H9 (cell line): ENCODE results near the gene JAKMIP1. TPM values are rescaled to one million over a fixed set of nuclear protein-coding genes. Genes with fewer than 3 reads are reported as not detected.

ENCODE experiments used
- DNase-seq: peaks from one replicate; pipeline ENCODE4 v3.0.0-alpha.2; 2017
- H2AFZ ChIP-seq: one replicate; pipeline ENCODE4 v1.6.1; 2013; ENCODE audit warnings: mild to moderate bottlenecking, low read length, control low read depth, moderate library complexity
- H2AK5ac ChIP-seq: 2 replicates; pipeline ENCODE4 v1.6.1; 2013; ENCODE audit warnings: low read length, control low read depth, mixed read lengths; ENCODE audit not compliant: insufficient read length
- H2BK120ac ChIP-seq: one replicate; pipeline ENCODE4 v1.6.1; 2013; ENCODE audit warnings: low read depth, mild to moderate bottlenecking, low read length, control low read depth, inconsistent platforms; ENCODE audit not compliant: poor library complexity, severe bottlenecking
- H2BK12ac ChIP-seq: 2 replicates; pipeline ENCODE4 v1.6.1; 2013; ENCODE audit warnings: low read length, control low read depth, mixed read lengths, low read depth; ENCODE audit not compliant: insufficient read length
- H2BK15ac ChIP-seq: 2 replicates; pipeline ENCODE4 v1.6.1; 2013; ENCODE audit warnings: low read depth, low read length, control low read depth
- H2BK20ac ChIP-seq: one replicate; pipeline ENCODE4 v1.6.1; 2013; ENCODE audit warnings: low read depth, mild to moderate bottlenecking, low read length, control low read depth, inconsistent platforms; ENCODE audit not compliant: poor library complexity, severe bottlenecking
- H2BK5ac ChIP-seq: 2 replicates; pipeline ENCODE4 v1.6.1; 2013; ENCODE audit warnings: low read length, control low read depth, mixed read lengths; ENCODE audit not compliant: insufficient read length
- H3K14ac ChIP-seq: 2 replicates; pipeline ENCODE4 v1.6.1; 2013; ENCODE audit warnings: low read length, control low read depth; ENCODE audit not compliant: insufficient read depth
- H3K18ac ChIP-seq: 2 replicates; pipeline ENCODE4 v1.6.1; 2013; ENCODE audit warnings: low read depth, mild to moderate bottlenecking, mixed read lengths, low read length, control low read depth; ENCODE audit not compliant: insufficient read length
- H3K23ac ChIP-seq: 2 replicates; pipeline ENCODE4 v1.6.1; 2013; ENCODE audit warnings: low read length, control low read depth, mixed read lengths, low read depth; ENCODE audit not compliant: insufficient read length
- H3K23me2 ChIP-seq: 2 replicates; pipeline ENCODE4 v1.6.1; 2013; ENCODE audit warnings: low read depth, mild to moderate bottlenecking, mixed read lengths, low read length, control low read depth; ENCODE audit not compliant: insufficient read length, poor library complexity, severe bottlenecking
- H3K27ac ChIP-seq: 2 replicates; pipeline ENCODE4 v1.5.1; 2013; ENCODE audit warnings: low read length, control low read depth, mixed read lengths, low read depth; ENCODE audit not compliant: insufficient read length
- H3K27me3 ChIP-seq: 2 replicates; pipeline ENCODE4 v1.6.1; 2013; ENCODE audit warnings: low read length, control low read depth, inconsistent platforms; ENCODE audit not compliant: insufficient read depth
- H3K4ac ChIP-seq: 2 replicates; pipeline ENCODE4 v1.6.1; 2013; ENCODE audit warnings: low read depth, mild to moderate bottlenecking, control low read depth, inconsistent platforms, low read length, moderate library complexity
- H3K4me1 ChIP-seq: 2 replicates; pipeline ENCODE4 v1.6.1; 2013; ENCODE audit warnings: low read length, control low read depth, inconsistent platforms; ENCODE audit not compliant: insufficient read depth
- H3K4me2 ChIP-seq: 2 replicates; pipeline ENCODE4 v1.6.1; 2013; ENCODE audit warnings: low read length, control low read depth, mixed read lengths; ENCODE audit not compliant: insufficient read length, insufficient read depth
- H3K56ac ChIP-seq: 2 replicates; pipeline ENCODE4 v1.6.1; 2013; ENCODE audit warnings: low read depth, mild to moderate bottlenecking, mixed read lengths, low read length, control low read depth; ENCODE audit not compliant: insufficient read length
- H3K79me1 ChIP-seq: 2 replicates; pipeline ENCODE4 v1.6.1; 2013; ENCODE audit warnings: low read depth, mild to moderate bottlenecking, moderate library complexity, low read length, control low read depth, inconsistent platforms; ENCODE audit not compliant: insufficient read depth, poor library complexity, severe bottlenecking
- H3K79me2 ChIP-seq: 2 replicates; pipeline ENCODE4 v1.6.1; 2013; ENCODE audit warnings: low read length, control low read depth, inconsistent platforms; ENCODE audit not compliant: insufficient read depth
- H3K9ac ChIP-seq: 2 replicates; pipeline ENCODE4 v1.6.1; 2013; ENCODE audit warnings: low read length, control low read depth, mixed read lengths; ENCODE audit not compliant: insufficient read length; ENCODE audit errors: extremely low read depth
- H3K9me3 ChIP-seq: one replicate; pipeline ENCODE4 v1.6.1; 2013; ENCODE audit warnings: low read depth, low read length, inconsistent platforms; ENCODE audit not compliant: control insufficient read depth
- H3T11ph ChIP-seq: one replicate; pipeline ENCODE4 v1.6.1; 2013; ENCODE audit warnings: mild to moderate bottlenecking, low read length, control low read depth, inconsistent platforms
- H4K20me1 ChIP-seq: one replicate; pipeline ENCODE4 v1.6.1; 2013; ENCODE audit not compliant: control insufficient read depth, insufficient read length, insufficient read depth
- H4K5ac ChIP-seq: 2 replicates; pipeline ENCODE4 v1.6.1; 2013; ENCODE audit warnings: low read depth, mild to moderate bottlenecking, mixed read lengths, low read length, control low read depth; ENCODE audit not compliant: insufficient read length
- H4K8ac ChIP-seq: replicated peaks from 2 replicates; pipeline ENCODE4 v1.6.1; 2013; ENCODE audit warnings: low read length, control low read depth, mixed read lengths, low read depth; ENCODE audit not compliant: insufficient read length
- H4K91ac ChIP-seq: 2 replicates; pipeline ENCODE4 v1.6.1; 2013; ENCODE audit warnings: low read depth, mild to moderate bottlenecking, moderate library complexity, mixed read lengths, low read length, control low read depth; ENCODE audit not compliant: insufficient read length
- H3K27ac Mint-ChIP-seq, 3 experiments: 2 replicates in 2 of 3; 3 replicates in 1 of 3; pipeline ENCODE4 v1.8.0; 2020 to 2021; ENCODE audit warnings: mixed read lengths in 3 of 3, mild to moderate bottlenecking in 1 of 3, moderate library complexity in 1 of 3
- H3K27me3 Mint-ChIP-seq: 2 replicates; pipeline ENCODE4 v1.8.0; 2021; ENCODE audit warnings: low read depth, mild to moderate bottlenecking, moderate library complexity, mixed read lengths
- H3K36me3 Mint-ChIP-seq, 3 experiments: 2 replicates in 2 of 3; 3 replicates in 1 of 3; pipeline ENCODE4 v1.8.0; 2020 to 2021; ENCODE audit warnings: low read depth in 3 of 3, mixed read lengths in 3 of 3; ENCODE audit not compliant: insufficient read depth in 1 of 3
- H3K4me1 Mint-ChIP-seq, 2 experiments: 2 replicates each; pipeline ENCODE4 v1.8.0; 2020; ENCODE audit warnings: mixed read lengths in 2 of 2
- H3K4me3 Mint-ChIP-seq, 2 experiments: 2 replicates in 1 of 2; 3 replicates in 1 of 2; pipeline ENCODE4 v1.8.0; 2020 to 2021; ENCODE audit warnings: mild to moderate bottlenecking in 2 of 2, mixed read lengths in 2 of 2, moderate library complexity in 1 of 2
- H3K9me3 Mint-ChIP-seq, 2 experiments: 2 replicates in 1 of 2; 3 replicates in 1 of 2; pipeline ENCODE4 v1.8.0; 2020; ENCODE audit warnings: mild to moderate bottlenecking in 2 of 2, mixed read lengths in 2 of 2, moderate library complexity in 1 of 2
- WGBS: extraction: QIAGEN DNeasy Blood & Tissue Kit; methylation state at CpG from one replicate; pipeline ENCODE4 v1.1.7; 2013; ENCODE audit warnings: missing lambda C conversion rate, low lambda C conversion rate, mixed read lengths; ENCODE audit not compliant: insufficient read length; ENCODE audit errors: extremely low coverage; 5-methylcytosine and 5-hydroxymethylcytosine counted together
- total RNA-seq: library from RNA; stranded (reverse); gene quantifications from 2 replicates; pipeline ENCODE4 v1.2.1, GENCODE V29; 2021
- TF ChIP-seq, protein P1 (sequence below): fragments of 200-600 bp; sonication (generic); conservative IDR thresholded peaks from 3 replicates; pipeline ENCODE4 v1.8.0; 2021; ENCODE audit warnings: antibody characterized with exemption, mild to moderate bottlenecking

JAKMIP1 gene
- total RNA-seq, 1 experiment from 2014 or later: 1.5 TPM

DNA sequence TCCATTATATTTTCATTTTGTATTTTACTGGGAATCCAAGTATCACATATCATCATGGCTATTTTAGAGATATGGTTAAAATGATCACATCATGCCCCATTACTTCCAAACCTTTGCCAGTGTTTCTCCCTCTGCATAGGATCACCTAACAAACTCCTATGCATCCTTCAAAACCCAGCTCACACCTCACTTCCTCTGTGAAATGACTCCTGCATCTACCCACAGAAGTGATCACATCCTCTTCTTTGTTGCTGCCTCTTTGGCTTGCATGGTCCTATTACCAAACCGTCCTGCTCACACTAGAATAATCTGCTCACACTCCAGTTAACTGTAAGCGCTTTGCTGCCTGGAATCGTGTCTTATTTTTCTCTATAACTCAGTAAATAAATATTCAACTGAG is 107.4 kb downstream of the JAKMIP1 start:
- no peak overlapping the region for H3K56ac ChIP-seq

More for the DNA sequence above, 107.4 kb downstream of the JAKMIP1 start:
- Histone ChIP-seq H4K20me1 (no peaks in the 10 kb centered on the region), H4K5ac (no peak overlapping the region), H3T11ph (no peak overlapping the region), H2BK15ac (no peak overlapping the region), H3K14ac (no peak overlapping the region), H3K79me1 (no peaks in the 10 kb centered on the region), H3K9me3 (no peaks in the 10 kb centered on the region), H3K27me3 (no peaks in the 10 kb centered on the region), H4K8ac (no peak overlapping the region), H3K4me1 (no peaks in the 10 kb centered on the region; the same call in 1 of the 2 replicates), H3K4me2 (no peak overlapping the region), H3K23me2 (no peaks in the 10 kb centered on the region), H3K79me2 (no peaks in the 10 kb centered on the region), H2AK5ac (no peak overlapping the region), H3K9ac (no peak overlapping the region), H2BK12ac (no peak overlapping the region), H2BK120ac (no peak overlapping the region), H3K27ac (no peak overlapping the region), H3K18ac (no peak overlapping the region), H2AFZ (no peak overlapping the region), H4K91ac (no peak overlapping the region), H2BK20ac (no peak overlapping the region), H3K4ac (no peak overlapping the region), H2BK5ac (no peak overlapping the region), H3K23ac (no peak overlapping the region)
- TF ChIP-seq, protein P1, sequence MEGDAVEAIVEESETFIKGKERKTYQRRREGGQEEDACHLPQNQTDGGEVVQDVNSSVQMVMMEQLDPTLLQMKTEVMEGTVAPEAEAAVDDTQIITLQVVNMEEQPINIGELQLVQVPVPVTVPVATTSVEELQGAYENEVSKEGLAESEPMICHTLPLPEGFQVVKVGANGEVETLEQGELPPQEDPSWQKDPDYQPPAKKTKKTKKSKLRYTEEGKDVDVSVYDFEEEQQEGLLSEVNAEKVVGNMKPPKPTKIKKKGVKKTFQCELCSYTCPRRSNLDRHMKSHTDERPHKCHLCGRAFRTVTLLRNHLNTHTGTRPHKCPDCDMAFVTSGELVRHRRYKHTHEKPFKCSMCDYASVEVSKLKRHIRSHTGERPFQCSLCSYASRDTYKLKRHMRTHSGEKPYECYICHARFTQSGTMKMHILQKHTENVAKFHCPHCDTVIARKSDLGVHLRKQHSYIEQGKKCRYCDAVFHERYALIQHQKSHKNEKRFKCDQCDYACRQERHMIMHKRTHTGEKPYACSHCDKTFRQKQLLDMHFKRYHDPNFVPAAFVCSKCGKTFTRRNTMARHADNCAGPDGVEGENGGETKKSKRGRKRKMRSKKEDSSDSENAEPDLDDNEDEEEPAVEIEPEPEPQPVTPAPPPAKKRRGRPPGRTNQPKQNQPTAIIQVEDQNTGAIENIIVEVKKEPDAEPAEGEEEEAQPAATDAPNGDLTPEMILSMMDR: no peak
- Mint-ChIP-seq H3K9me3 (no peaks in the 10 kb centered on the region), H3K27me3 (peaks cover 7% of the 10 kb centered on the region), H3K27ac (no peak overlapping the region), H3K4me3 (no peak overlapping the region), H3K4me1 (peaks cover 20 to 24% of the 10 kb centered on the region in 2 experiments), H3K36me3 (no peaks in the 10 kb centered on the region)
- no CpG with 5 or more reads among the region's 3 CpGs for WGBS
- no peak for DNase-seq
